Testis (tissue), 3 donors: Measurements from ENCODE around the gene FHIT. TPM values are rescaled to one million over a fixed set of nuclear protein-coding genes. Genes with fewer than 3 reads are reported as not detected.

Experiments
- DNase-seq: peaks from one replicate; pipeline ENCODE4 v3.0.0-alpha.2; 2019
- H3K27ac ChIP-seq, 2 donors: fragments of 200-600 bp; sonication (generic); one replicate each; pipeline ENCODE4 v1.5.1; 2019
- H3K27me3 ChIP-seq: fragments of 200-600 bp; sonication (generic); one replicate; pipeline ENCODE4 v1.5.1; 2019
- H3K36me3 ChIP-seq: fragments of 200-600 bp; sonication (generic); one replicate; pipeline ENCODE4 v1.5.1; 2017; ENCODE audit warnings: low read depth; ENCODE audit errors: missing control alignments
- H3K4me1 ChIP-seq: fragments of 200-600 bp; sonication (generic); one replicate; pipeline ENCODE4 v1.5.1; 2019
- H3K4me3 ChIP-seq, 2 donors: fragments of 200-600 bp; sonication (generic); one replicate each; pipeline ENCODE4 v1.5.1; 2017 to 2019
- H3K9me3 ChIP-seq: fragments of 200-600 bp; sonication (generic); one replicate; pipeline ENCODE4 v1.5.1; 2017
- POLR2A ChIP-seq: fragments of 450-650 bp; IDR thresholded peaks from one replicate; pipeline ENCODE4 v1.6.1; 2017; ENCODE audit warnings: antibody characterized with exemption, mild to moderate bottlenecking, moderate library complexity
- WGBS, 2 donors: methylation state at CpG; one replicate each; pipeline ENCODE4 v1.1.5; 2018; 5-methylcytosine and 5-hydroxymethylcytosine counted together
- intact Hi-C: fragments of 100-400 bp; cut with DNase I; formaldehyde crosslinking; loops from one replicate; pipeline ENCODE4 v1.15.1; 2023; ENCODE audit warnings: low total_unique reads
- polyA plus RNA-seq: library from polyadenylated mRNA; stranded (reverse); fragments of 350-450 nt; fragmentation: Illumina TruSeq; extraction: RNeasy Lipid Tissue Mini Kit (QIAGEN cat#74804); gene quantifications from one replicate; pipeline ENCODE4 v1.2.3, GENCODE V29; 2014; ENCODE audit warnings: low read depth, low replicate concordance; ENCODE audit not compliant: insufficient read depth
- total RNA-seq, 2 donors: library from RNA; depleted of rRNA; stranded (reverse); fragments of >200 nt; gene quantifications; one replicate each; pipeline ENCODE4 v1.2.3, GENCODE V29; 2016
- TF ChIP-seq, protein P1 (sequence below), 3 experiments: fragments of 450-650 bp in 2 of 3; fragments of 200-600 bp in 1 of 3; sonication (generic) in 1 of 3; IDR thresholded peaks; one replicate each; pipeline ENCODE4 v1.5.1; 2016 to 2019; ENCODE audit warnings: antibody characterized with exemption in 3 of 3, mild to moderate bottlenecking in 2 of 3, moderate library complexity in 1 of 3

The FHIT gene
- total and polyA plus RNA-seq, 3 donors from 2014 or later, result 10.1 to 29.6 (median 15.5) TPM

DNA sequence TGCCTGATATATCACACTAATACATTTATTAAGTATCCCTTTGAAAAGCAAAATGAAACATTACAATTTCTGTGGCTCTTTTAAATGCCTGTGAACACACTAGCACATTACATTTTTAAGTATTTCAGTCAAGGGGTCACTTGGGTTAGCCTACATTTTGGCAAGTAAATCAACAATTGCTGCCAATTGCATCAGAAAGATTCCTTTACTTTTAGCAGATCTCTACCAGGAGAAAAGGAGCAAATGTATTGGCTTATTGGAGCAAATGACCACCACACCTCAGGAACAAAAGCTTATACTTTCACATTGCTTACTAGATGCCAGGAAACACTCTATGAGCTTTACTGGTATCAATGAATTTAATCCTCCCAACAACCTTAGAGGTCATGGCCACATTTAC, 947.1 kb downstream of the FHIT start:
- no peak for DNase-seq
- TF ChIP-seq POLR2A, result no peak
- TF ChIP-seq, protein P1, sequence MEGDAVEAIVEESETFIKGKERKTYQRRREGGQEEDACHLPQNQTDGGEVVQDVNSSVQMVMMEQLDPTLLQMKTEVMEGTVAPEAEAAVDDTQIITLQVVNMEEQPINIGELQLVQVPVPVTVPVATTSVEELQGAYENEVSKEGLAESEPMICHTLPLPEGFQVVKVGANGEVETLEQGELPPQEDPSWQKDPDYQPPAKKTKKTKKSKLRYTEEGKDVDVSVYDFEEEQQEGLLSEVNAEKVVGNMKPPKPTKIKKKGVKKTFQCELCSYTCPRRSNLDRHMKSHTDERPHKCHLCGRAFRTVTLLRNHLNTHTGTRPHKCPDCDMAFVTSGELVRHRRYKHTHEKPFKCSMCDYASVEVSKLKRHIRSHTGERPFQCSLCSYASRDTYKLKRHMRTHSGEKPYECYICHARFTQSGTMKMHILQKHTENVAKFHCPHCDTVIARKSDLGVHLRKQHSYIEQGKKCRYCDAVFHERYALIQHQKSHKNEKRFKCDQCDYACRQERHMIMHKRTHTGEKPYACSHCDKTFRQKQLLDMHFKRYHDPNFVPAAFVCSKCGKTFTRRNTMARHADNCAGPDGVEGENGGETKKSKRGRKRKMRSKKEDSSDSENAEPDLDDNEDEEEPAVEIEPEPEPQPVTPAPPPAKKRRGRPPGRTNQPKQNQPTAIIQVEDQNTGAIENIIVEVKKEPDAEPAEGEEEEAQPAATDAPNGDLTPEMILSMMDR (IDR thresholded peaks at IDR 0.05), result no peak
- no peaks in the 10 kb centered on the region for H3K4me1 ChIP-seq
- H3K36me3 ChIP-seq, result no peaks in the 10 kb centered on the region
- no peaks in the 10 kb centered on the region for H3K9me3 ChIP-seq
- no peak overlapping the region for H3K27ac ChIP-seq
- no peaks in the 10 kb centered on the region for H3K27me3 ChIP-seq
- no peak overlapping the region for H3K4me3 ChIP-seq
- intact Hi-C loops, result no loop called here

DNA sequence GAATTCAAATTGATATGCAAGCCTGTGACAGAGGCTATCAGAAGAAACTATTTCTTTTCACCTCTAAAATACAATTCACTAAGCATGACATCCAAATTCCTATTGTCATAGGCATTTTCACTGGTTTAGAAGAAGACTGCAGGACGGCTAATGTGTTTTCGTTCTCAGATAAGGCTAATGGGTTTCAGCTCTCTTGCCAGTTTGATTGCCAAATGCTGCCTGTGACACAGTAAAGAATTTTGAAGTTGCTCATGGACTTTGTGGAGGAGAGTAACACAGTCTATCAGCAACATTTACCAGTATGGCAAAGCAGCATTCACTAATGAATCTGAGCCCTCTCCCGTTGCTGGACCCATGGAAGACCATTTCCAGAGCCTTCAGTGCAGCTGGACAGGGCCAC, 948.1 kb downstream of the FHIT start:
- Histone ChIP-seq H3K4me3 (no peak overlapping the region), H3K27me3 (no peaks in the 10 kb centered on the region), H3K9me3 (no peaks in the 10 kb centered on the region), H3K36me3 (no peaks in the 10 kb centered on the region), H3K27ac (no peak overlapping the region), H3K4me1 (no peaks in the 10 kb centered on the region)
- WGBS, 2 donors, result 75 to 85% methylated on average over 3 of the region's 3 CpGs
- DNase-seq, result no peak
- intact Hi-C loops, result no loop called here
- TF ChIP-seq POLR2A, result no peak
- TF ChIP-seq, protein P1 (IDR thresholded peaks at IDR 0.05), result no peak

DNA sequence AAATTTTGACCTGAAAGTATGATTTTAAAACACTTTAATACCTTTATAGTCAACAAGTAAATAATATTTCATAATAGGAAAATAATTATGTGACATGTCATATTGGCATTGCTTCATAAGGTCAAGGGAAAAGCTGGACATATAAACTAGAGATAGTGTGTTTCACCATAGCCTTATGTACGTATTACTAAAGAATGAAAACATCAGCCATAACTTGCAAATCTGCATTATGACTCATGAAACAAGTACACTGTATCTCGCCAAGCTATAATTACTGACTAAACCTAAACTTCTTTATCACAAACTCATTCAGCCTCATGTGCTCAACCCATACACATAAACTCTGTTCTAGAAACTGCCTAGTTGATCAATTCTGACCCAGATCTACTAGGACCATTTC, 950.1 kb downstream of the FHIT start:
- no peak for TF ChIP-seq POLR2A
- TF ChIP-seq, protein P1 (IDR thresholded peaks at IDR 0.05), result no peak
- H3K4me1 ChIP-seq, result no peaks in the 10 kb centered on the region
- DNase-seq, result no peak
- intact Hi-C loops, result no loop called here
- no peaks in the 10 kb centered on the region for H3K27me3 ChIP-seq
- H3K27ac ChIP-seq, result no peak overlapping the region
- H3K4me3 ChIP-seq, result no peak overlapping the region
- WGBS, 2 donors, result 92% methylated on average over 2 of the region's 2 CpGs
- no peaks in the 10 kb centered on the region for H3K36me3 ChIP-seq
- no peaks in the 10 kb centered on the region for H3K9me3 ChIP-seq

DNA sequence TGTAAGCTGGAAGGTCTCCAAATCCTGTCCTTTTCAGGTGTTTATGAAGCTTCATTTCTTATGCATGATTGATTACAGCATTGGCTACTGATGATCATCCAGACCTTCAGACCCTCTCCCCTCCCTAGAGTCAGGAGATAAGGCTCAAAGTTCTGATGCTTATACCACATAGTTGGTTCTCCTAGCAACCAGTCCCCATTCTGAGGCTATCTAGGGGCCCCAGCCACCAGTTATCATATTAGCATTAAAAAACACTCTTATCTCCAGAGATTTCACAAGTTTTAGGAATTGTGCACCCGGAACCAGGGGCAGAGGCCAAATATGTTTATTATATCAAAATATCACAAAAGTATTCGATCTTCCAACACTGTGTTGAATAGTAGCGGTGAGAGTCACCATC, 953.1 kb downstream of the FHIT start:
- DNase-seq, result no peak
- intact Hi-C loops, result no loop called here
- H3K4me1 ChIP-seq, result no peaks in the 10 kb centered on the region
- H3K27me3 ChIP-seq, result no peaks in the 10 kb centered on the region
- 76 to 82% methylated on average over 3 of the region's 3 CpGs for WGBS, 2 donors
- no peak overlapping the region for H3K27ac ChIP-seq
- H3K4me3 ChIP-seq, result no peak overlapping the region
- TF ChIP-seq, protein P1 (IDR thresholded peaks at IDR 0.05), result no peak
- no peak for TF ChIP-seq POLR2A
- no peaks in the 10 kb centered on the region for H3K9me3 ChIP-seq
- H3K36me3 ChIP-seq, result no peaks in the 10 kb centered on the region

DNA sequence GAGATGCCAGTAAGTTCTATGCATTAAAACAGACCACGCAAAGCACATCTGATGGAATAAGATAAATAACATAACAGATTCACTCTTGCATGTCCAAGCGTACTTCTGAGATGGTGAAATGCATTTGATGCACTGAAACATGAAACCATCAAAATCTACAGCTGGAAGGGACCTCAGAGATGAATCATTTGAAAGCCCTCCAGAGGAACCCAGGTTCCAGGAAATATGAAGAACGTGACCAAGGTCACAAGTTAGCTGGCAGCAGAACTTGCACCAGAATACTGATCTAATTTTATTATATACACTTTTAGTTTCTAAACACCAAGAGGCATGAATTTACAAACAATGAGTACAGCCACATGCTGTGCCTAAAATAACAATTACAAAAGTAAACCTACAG, 957.1 kb downstream of the FHIT start:
- TF ChIP-seq POLR2A, result no peak
- TF ChIP-seq, protein P1 (IDR thresholded peaks at IDR 0.05), result no peak
- WGBS, 2 donors, result 55 to 57% methylated on average over 3 of the region's 3 CpGs
- Histone ChIP-seq H3K4me3 (no peak overlapping the region), H3K36me3 (no peaks in the 10 kb centered on the region), H3K27me3 (no peaks in the 10 kb centered on the region), H3K4me1 (no peaks in the 10 kb centered on the region), H3K27ac (no peak overlapping the region), H3K9me3 (no peaks in the 10 kb centered on the region)
- intact Hi-C loops, result no loop called here
- no peak for DNase-seq
